Body of pancreas (tissue), 4 donors: ENCODE results near the gene ATP1A4.

Experiments
- CTCF ChIP-seq, 7 experiments: fragments of 450-650 bp in 4 of 7; fragments of 200-600 bp in 3 of 7; sonication (generic) in 3 of 7; IDR thresholded peaks; one replicate each; pipeline ENCODE4 v1.5.1; 2016 to 2019; ENCODE audit warnings: antibody characterized with exemption in 7 of 7
- POLR2A ChIP-seq, 3 donors: fragments of 450-650 bp; IDR thresholded peaks; one replicate each; pipeline ENCODE4 v1.6.1; 2016; ENCODE audit warnings: antibody characterized with exemption in 3 of 3, mild to moderate bottlenecking in 2 of 3

GRCh38 chr1:160117300-160117699, 34.1 kb upstream of the ATP1A4 start:
- TF ChIP-seq CTCF (IDR thresholded peaks at IDR 0.05): no peak
- TF ChIP-seq POLR2A (IDR thresholded peaks at IDR 0.05): no peak
